Astrocyte (in vitro differentiated cells and primary cell): ENCODE measurements around the gene GSAP. TPM values are rescaled to one million over a fixed set of nuclear protein-coding genes. Genes with fewer than 3 reads are reported as not detected.

ENCODE experiments used
- DNase-seq: peaks from one replicate; pipeline ENCODE4 v3.0.0-alpha.2; 2010; ENCODE audit warnings: low read depth
- FAIRE-seq: peaks from 2 replicates; lab custom pipeline; 2011; peaks lifted over from hg19 to GRCh38; lab: Jason Lieb, UNC
- H2AFZ ChIP-seq: 2 replicates; pipeline ENCODE4 v1.6.0; 2012; ENCODE audit warnings: low read depth, low read length, inconsistent platforms
- H3K27ac ChIP-seq: 2 replicates; pipeline ENCODE4 v1.5.1; 2011; ENCODE audit warnings: low read depth, low read length, inconsistent platforms
- H3K27me3 ChIP-seq: 2 replicates; pipeline ENCODE4 v1.6.0; 2011; ENCODE audit warnings: low read length, inconsistent platforms; ENCODE audit not compliant: insufficient read depth
- H3K36me3 ChIP-seq: 2 replicates; pipeline ENCODE4 v1.5.1; 2011; ENCODE audit warnings: low read length, inconsistent platforms; ENCODE audit not compliant: insufficient read depth
- H3K4me1 ChIP-seq: 2 replicates; pipeline ENCODE4 v1.5.1; 2011; ENCODE audit warnings: low read length, inconsistent platforms; ENCODE audit not compliant: insufficient read depth
- H3K4me2 ChIP-seq: 2 replicates; pipeline ENCODE4 v1.6.0; 2012; ENCODE audit warnings: low read length, inconsistent platforms
- H3K4me3 ChIP-seq: 2 replicates; pipeline ENCODE4 v1.5.1; 2011; ENCODE audit warnings: low read depth, mild to moderate bottlenecking, low read length, inconsistent platforms; ENCODE audit not compliant: insufficient read depth
- H3K79me2 ChIP-seq: 2 replicates; pipeline ENCODE4 v1.6.0; 2012; ENCODE audit warnings: mild to moderate bottlenecking, low read length, inconsistent platforms; ENCODE audit not compliant: insufficient read depth
- H3K9ac ChIP-seq: 2 replicates; pipeline ENCODE4 v1.6.0; 2012; ENCODE audit warnings: mild to moderate bottlenecking, low read length, inconsistent platforms
- H3K9me3 ChIP-seq: 2 replicates; pipeline ENCODE4 v1.5.1; 2012; ENCODE audit warnings: low read depth, mild to moderate bottlenecking, low read length, inconsistent platforms; ENCODE audit not compliant: insufficient read depth
- H4K20me1 ChIP-seq: 2 replicates; pipeline ENCODE4 v1.6.0; 2012; ENCODE audit warnings: low read length, inconsistent platforms; ENCODE audit not compliant: insufficient read depth
- H3K27ac Mint-ChIP-seq: one replicate; pipeline ENCODE4 v1.8.0; 2021; ENCODE audit warnings: mild to moderate bottlenecking, mixed read lengths; ENCODE audit not compliant: unreplicated experiment
- H3K27me3 Mint-ChIP-seq: one replicate; pipeline ENCODE4 v1.8.0; 2021; ENCODE audit warnings: low read depth, mixed read lengths; ENCODE audit not compliant: unreplicated experiment
- H3K36me3 Mint-ChIP-seq: one replicate; pipeline ENCODE4 v1.8.0; 2021; ENCODE audit warnings: low read depth, mixed read lengths; ENCODE audit not compliant: unreplicated experiment
- H3K4me1 Mint-ChIP-seq: one replicate; pipeline ENCODE4 v1.8.0; 2021; ENCODE audit warnings: low read depth, mixed read lengths; ENCODE audit not compliant: unreplicated experiment
- H3K4me3 Mint-ChIP-seq: one replicate; pipeline ENCODE4 v1.8.0; 2021; ENCODE audit warnings: mild to moderate bottlenecking, moderate library complexity, mixed read lengths; ENCODE audit not compliant: unreplicated experiment
- H3K9me3 Mint-ChIP-seq: one replicate; pipeline ENCODE4 v1.8.0; 2021; ENCODE audit warnings: mild to moderate bottlenecking, mixed read lengths; ENCODE audit not compliant: unreplicated experiment
- CTCF ChIP-seq: IDR thresholded peaks from 2 replicates; pipeline ENCODE4 v1.5.1; 2011; ENCODE audit warnings: low read depth, mild to moderate bottlenecking, inconsistent platforms, low read length, moderate library complexity; ENCODE audit not compliant: insufficient read depth
- EZH2 ChIP-seq: IDR thresholded peaks from 2 replicates; pipeline ENCODE4 v1.6.1; 2012; ENCODE audit warnings: mild to moderate bottlenecking, low read length, inconsistent platforms; ENCODE audit not compliant: insufficient read depth
- total RNA-seq: library from RNA; stranded (reverse); gene quantifications from 2 replicates; pipeline ENCODE4 v1.2.1, GENCODE V29; 2021

GSAP gene
- total RNA-seq, 1 donor from 2014 or later, result 4.1 TPM

- no peak for DNase-seq
- no peak overlapping the region for H3K4me3 ChIP-seq
- H2AFZ ChIP-seq, result no peak overlapping the region
- no peaks in the 10 kb centered on the region for H3K9me3 Mint-ChIP-seq
- H3K27ac ChIP-seq, result no peak overlapping the region
- no peaks in the 10 kb centered on the region for H3K79me2 ChIP-seq
- no peaks in the 10 kb centered on the region for H3K36me3 ChIP-seq
- TF ChIP-seq CTCF, result no peak
- TF ChIP-seq EZH2, result no peak
- no peak overlapping the region for H3K4me2 ChIP-seq
- H3K4me1 Mint-ChIP-seq, result peaks cover 11% of the 10 kb centered on the region
- no peaks in the 10 kb centered on the region for H4K20me1 ChIP-seq
- H3K36me3 Mint-ChIP-seq, result no peaks in the 10 kb centered on the region
- no peak overlapping the region for H3K27ac Mint-ChIP-seq
- no peaks in the 10 kb centered on the region for H3K9me3 ChIP-seq
- H3K4me3 Mint-ChIP-seq, result no peak overlapping the region
- no peaks in the 10 kb centered on the region for H3K27me3 ChIP-seq
- FAIRE-seq, result no peak
- H3K9ac ChIP-seq, result no peak overlapping the region
- no peaks in the 10 kb centered on the region for H3K4me1 ChIP-seq
- no peaks in the 10 kb centered on the region for H3K27me3 Mint-ChIP-seq
These were observed 149.8 kb downstream of the GSAP start for GRCh38 chr7:77266291-77266794.

- Histone ChIP-seq H3K9me3 (no peaks in the 10 kb centered on the region), H3K27me3 (no peaks in the 10 kb centered on the region), H3K36me3 (no peaks in the 10 kb centered on the region), H2AFZ (no peak overlapping the region), H3K27ac (no peak overlapping the region), H3K4me1 (no peaks in the 10 kb centered on the region), H3K9ac (no peak overlapping the region), H3K4me2 (no peak overlapping the region), H3K79me2 (no peaks in the 10 kb centered on the region), H4K20me1 (no peaks in the 10 kb centered on the region), H3K4me3 (no peak overlapping the region)
- FAIRE-seq, result no peak
- no peak for DNase-seq
- H3K9me3 Mint-ChIP-seq, result no peaks in the 10 kb centered on the region
- no peaks in the 10 kb centered on the region for H3K36me3 Mint-ChIP-seq
- H3K27me3 Mint-ChIP-seq, result no peaks in the 10 kb centered on the region
- H3K4me1 Mint-ChIP-seq, result peaks cover 11% of the 10 kb centered on the region
- no peak overlapping the region for H3K4me3 Mint-ChIP-seq
- no peak for TF ChIP-seq CTCF
- H3K27ac Mint-ChIP-seq, result no peak overlapping the region
These were observed 150.5 kb downstream of the GSAP start for GRCh38 chr7:77265666-77266065.

- peaks cover 6% of the 10 kb centered on the region for H3K4me1 Mint-ChIP-seq
- Histone ChIP-seq H3K4me2 (no peak overlapping the region), H3K9ac (no peak overlapping the region), H3K9me3 (no peaks in the 10 kb centered on the region), H3K4me1 (no peaks in the 10 kb centered on the region), H2AFZ (no peak overlapping the region), H3K27me3 (no peaks in the 10 kb centered on the region), H3K27ac (no peak overlapping the region), H3K79me2 (no peaks in the 10 kb centered on the region), H3K4me3 (no peak overlapping the region), H3K36me3 (no peaks in the 10 kb centered on the region), H4K20me1 (no peaks in the 10 kb centered on the region)
- no peak for DNase-seq
- no peak for TF ChIP-seq CTCF
- no peak for TF ChIP-seq EZH2
- no peak overlapping the region for H3K4me3 Mint-ChIP-seq
- no peak overlapping the region for H3K27ac Mint-ChIP-seq
- no peaks in the 10 kb centered on the region for H3K36me3 Mint-ChIP-seq
- no peaks in the 10 kb centered on the region for H3K9me3 Mint-ChIP-seq
- FAIRE-seq, result no peak
- no peaks in the 10 kb centered on the region for H3K27me3 Mint-ChIP-seq
These were observed 153.8 kb downstream of the GSAP start for GRCh38 chr7:77262316-77262715.
